HL-60 (cell line): ENCODE results near the gene INO80.

Experiments used
- DNase-seq, 2 experiments: peaks; one replicate each; pipeline ENCODE4 v3.0.0-alpha.2; 2010 to 2020; ENCODE audit warnings: low read depth in 1 of 2, low spot score in 1 of 2
- H3K27ac ChIP-seq: fragments of 250-450 bp; sonication (Bioruptor Pico); replicated peaks from 2 replicates; pipeline ENCODE4 v1.5.1; 2020; ENCODE audit warnings: mild to moderate bottlenecking, moderate library complexity
- H3K27me3 ChIP-seq: fragments of 250-450 bp; sonication (Bioruptor Pico); 2 replicates; pipeline ENCODE4 v1.5.1; 2021; ENCODE audit warnings: mild to moderate bottlenecking, moderate library complexity; ENCODE audit not compliant: insufficient read depth, poor library complexity, severe bottlenecking
- H3K4me3 ChIP-seq: replicated peaks from 2 replicates; pipeline ENCODE4 v1.5.1; 2011; ENCODE audit warnings: mild to moderate bottlenecking, control low read depth, low read length; ENCODE audit not compliant: insufficient read depth
- CTCF ChIP-seq: IDR thresholded peaks from one replicate; pipeline ENCODE4 v1.5.1; 2011; ENCODE audit warnings: low read length, control low read depth, inconsistent platforms; ENCODE audit not compliant: insufficient read depth
- GABPA ChIP-seq: IDR thresholded peaks from 2 replicates; pipeline ENCODE4 v1.6.1; 2012; ENCODE audit warnings: low read depth
- POLR2AphosphoS5 ChIP-seq: IDR thresholded peaks from 2 replicates; pipeline ENCODE4 v1.6.1; 2012; ENCODE audit warnings: low read depth
- SPI1 ChIP-seq: IDR thresholded peaks from 2 replicates; pipeline ENCODE4 v1.6.1; 2012; ENCODE audit warnings: low read depth, mild to moderate bottlenecking, borderline replicate concordance
- TF ChIP-seq, protein P1 (sequence below): IDR thresholded peaks from 2 replicates; pipeline ENCODE4 v1.6.1; 2012; ENCODE audit warnings: low read depth; ENCODE audit not compliant: insufficient replicate concordance

The INO80 gene

DNA sequence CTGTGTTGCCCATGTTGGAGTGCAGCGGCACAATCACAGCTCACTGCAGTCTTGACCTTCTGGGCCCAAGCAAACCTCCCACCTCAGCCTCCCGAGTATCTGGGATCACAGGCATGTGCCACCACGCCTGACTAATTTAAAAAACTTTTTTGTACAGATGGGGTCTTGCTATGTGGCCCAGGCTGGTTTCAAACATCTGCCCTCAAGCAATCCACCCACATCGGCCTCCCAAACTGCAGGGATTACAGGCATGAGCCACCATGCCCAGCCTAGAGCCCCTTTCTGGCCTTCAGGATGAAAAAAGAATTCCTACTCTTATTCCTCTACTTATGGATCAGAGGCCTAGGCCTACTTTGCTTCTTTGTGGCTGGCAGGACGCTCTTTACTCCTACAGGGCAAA, 123.3 kb downstream of the INO80 start:
- Histone ChIP-seq H3K4me3 (no peak overlapping the region), H3K27me3 (no peaks in the 10 kb centered on the region), H3K27ac (no peak overlapping the region)
- no peak for DNase-seq
- TF ChIP-seq SPI1 (no peak), POLR2AphosphoS5 (no peak), GABPA (no peak), CTCF (no peak)
- TF ChIP-seq, protein P1, sequence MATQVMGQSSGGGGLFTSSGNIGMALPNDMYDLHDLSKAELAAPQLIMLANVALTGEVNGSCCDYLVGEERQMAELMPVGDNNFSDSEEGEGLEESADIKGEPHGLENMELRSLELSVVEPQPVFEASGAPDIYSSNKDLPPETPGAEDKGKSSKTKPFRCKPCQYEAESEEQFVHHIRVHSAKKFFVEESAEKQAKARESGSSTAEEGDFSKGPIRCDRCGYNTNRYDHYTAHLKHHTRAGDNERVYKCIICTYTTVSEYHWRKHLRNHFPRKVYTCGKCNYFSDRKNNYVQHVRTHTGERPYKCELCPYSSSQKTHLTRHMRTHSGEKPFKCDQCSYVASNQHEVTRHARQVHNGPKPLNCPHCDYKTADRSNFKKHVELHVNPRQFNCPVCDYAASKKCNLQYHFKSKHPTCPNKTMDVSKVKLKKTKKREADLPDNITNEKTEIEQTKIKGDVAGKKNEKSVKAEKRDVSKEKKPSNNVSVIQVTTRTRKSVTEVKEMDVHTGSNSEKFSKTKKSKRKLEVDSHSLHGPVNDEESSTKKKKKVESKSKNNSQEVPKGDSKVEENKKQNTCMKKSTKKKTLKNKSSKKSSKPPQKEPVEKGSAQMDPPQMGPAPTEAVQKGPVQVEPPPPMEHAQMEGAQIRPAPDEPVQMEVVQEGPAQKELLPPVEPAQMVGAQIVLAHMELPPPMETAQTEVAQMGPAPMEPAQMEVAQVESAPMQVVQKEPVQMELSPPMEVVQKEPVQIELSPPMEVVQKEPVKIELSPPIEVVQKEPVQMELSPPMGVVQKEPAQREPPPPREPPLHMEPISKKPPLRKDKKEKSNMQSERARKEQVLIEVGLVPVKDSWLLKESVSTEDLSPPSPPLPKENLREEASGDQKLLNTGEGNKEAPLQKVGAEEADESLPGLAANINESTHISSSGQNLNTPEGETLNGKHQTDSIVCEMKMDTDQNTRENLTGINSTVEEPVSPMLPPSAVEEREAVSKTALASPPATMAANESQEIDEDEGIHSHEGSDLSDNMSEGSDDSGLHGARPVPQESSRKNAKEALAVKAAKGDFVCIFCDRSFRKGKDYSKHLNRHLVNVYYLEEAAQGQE: no peak

DNA sequence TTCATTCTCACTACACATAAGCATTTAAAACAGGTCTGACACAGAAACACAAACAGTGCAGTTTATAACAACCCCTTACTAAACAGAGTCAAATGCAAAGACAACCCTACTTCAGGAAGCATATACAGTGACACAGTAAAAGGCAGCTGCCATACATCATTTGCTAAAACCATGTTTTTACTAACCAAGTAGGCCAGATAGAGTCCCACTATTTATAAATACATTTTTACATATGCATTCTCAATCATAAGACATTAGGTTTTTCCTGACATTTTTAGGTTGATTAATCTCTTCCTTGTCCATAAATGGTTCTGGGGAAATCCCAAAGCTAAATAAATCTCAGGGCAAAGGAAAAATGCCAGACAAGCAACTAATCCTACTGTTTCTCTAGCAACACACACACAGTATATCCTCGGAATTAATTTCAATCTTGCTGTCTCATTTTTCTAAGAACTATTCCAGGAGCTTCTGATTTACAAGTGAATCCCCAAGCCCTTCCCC, 123.8 kb downstream of the INO80 start:
- Histone ChIP-seq H3K27me3 (no peaks in the 10 kb centered on the region), H3K4me3 (no peak overlapping the region), H3K27ac (no peak overlapping the region)
- no peak for DNase-seq
- TF ChIP-seq, protein P1: no peak
- TF ChIP-seq CTCF (no peak), SPI1 (no peak), GABPA (no peak), POLR2AphosphoS5 (no peak)

DNA sequence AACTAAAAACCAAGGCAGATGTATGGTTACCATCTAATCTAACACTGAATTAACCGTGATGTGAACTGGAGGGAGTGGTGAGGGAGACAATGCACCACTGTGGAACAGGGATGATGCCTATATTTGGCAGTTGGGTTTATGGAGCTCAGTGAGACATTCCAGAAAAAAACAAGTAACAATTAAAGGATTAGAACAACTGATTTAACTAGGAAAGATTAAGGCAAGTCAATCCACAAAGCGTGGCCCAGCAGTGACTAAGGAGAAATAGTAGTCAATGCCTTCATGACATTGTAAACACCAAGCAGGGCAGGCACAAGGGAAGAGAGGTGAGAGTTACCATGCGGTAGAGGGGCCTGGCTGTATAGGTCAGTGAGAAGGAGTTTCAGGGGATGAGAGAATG, 124.7 kb downstream of the INO80 start:
- H3K4me3 ChIP-seq: no peak overlapping the region
- TF ChIP-seq CTCF (no peak), POLR2AphosphoS5 (no peak), GABPA (no peak), SPI1 (no peak)
- TF ChIP-seq, protein P1: no peak
- no peak overlapping the region for H3K27ac ChIP-seq
- no peaks in the 10 kb centered on the region for H3K27me3 ChIP-seq
- no peak for DNase-seq
